Stimulated activated CD4-positive, alpha-beta T cell treated with anti-CD3 and anti-CD28 coated beads, TNF-alpha, amount 100 ng/mL, for 4 hours (primary cell): ENCODE data around the gene SPEM1.
"Not testable (repeated sequence)": the region's sequence is repeated elsewhere in the genome, so short reads cannot be mapped to it uniquely, and the experiment has no call there.

ENCODE experiments used
- DNase-seq, 3 experiments: peaks; one replicate each; pipeline ENCODE4 v3.0.0-alpha.2; 2020; ENCODE audit warnings: low read depth in 3 of 3

Gene SPEM1

GRCh38 chr17:7441266-7441665 lies 21.1 kb downstream of the SPEM1 start:
- DNase-seq, result no peak

- no peak for DNase-seq
Observed at GRCh38 chr17:7442142-7442541, 22.0 kb downstream of the SPEM1 start.

DNA sequence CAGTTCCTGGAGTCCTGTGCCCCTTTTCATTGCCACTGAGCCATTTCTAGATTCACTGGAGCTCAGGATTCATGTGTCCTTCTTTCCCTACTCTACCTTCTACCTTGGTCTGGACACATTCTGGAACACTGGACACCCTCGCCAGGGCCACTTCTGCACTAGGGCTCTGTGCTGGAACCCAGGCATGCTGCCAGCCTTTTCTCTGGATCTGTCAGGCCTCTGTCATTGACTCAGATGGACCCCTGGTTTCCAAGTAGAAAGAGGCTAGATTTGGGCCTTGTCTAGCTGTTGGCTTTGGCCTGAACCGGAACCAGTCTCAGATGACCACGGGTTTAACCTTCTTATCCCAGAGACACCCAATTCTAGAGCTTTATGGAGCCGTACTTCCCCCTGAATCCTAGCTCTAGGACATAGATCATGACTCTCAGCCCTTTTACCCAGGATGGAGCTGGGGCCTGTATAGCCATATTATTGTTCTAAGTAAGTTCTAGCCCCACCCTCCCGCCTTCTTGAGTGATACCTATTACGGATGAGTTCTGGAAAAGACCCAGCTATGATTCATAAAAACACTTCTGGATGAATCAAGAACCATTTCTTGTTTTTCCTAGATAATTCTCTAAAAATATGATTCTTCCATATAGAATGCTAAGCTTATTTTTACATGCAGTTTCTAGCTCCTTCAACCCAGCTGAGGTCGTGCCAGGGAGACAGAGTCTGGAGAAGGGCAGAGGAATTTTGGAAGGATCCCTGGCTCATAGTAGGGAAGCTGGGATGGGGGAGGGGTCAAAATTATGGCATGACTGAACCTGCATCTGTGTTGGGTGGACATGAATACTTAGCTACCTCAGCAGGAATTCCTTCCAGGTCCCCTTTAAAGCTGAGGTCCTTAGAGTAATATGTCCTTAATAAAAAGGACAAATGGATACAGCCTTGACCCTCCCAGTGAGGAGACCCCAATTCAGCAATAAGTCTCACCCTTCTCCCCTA lies 23.7 kb downstream of the SPEM1 start:
- no peak for DNase-seq

- no peak for DNase-seq
Observed at GRCh38 chr17:7444682-7445618, 24.8 kb downstream of the SPEM1 start, which contains the start of gene CHRNB1. TSS of gene CHRNB1 (plus strand) at chr17:7445061. CDS start at chr17:7445128, 67 bp downstream.

DNA sequence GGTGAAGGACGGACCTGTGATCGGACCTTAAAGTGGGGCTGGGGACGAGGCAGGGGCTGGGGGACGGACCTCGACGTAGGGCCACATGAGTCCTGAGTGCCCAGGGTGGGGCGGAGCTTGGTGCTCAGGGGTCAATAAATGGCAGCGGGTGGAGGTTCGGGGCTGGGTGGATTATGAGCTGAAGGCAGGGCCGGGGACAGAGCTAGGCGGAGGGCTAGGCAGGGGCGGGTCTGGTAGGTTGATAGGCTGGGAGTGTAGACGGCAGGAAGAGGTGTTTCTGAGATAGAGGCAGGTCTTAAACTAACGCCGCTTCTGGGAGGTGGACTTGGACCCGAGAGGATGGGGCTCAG lies 25.5 kb downstream of the SPEM1 start:
- DNase-seq, result no peak

GRCh38 chr17:7448461-7448860 lies 28.3 kb downstream of the SPEM1 start:
- no peak for DNase-seq

GRCh38 chr17:7459961-7460545 lies 39.9 kb downstream of the SPEM1 start:
- DNase-seq, result no peak

DNA sequence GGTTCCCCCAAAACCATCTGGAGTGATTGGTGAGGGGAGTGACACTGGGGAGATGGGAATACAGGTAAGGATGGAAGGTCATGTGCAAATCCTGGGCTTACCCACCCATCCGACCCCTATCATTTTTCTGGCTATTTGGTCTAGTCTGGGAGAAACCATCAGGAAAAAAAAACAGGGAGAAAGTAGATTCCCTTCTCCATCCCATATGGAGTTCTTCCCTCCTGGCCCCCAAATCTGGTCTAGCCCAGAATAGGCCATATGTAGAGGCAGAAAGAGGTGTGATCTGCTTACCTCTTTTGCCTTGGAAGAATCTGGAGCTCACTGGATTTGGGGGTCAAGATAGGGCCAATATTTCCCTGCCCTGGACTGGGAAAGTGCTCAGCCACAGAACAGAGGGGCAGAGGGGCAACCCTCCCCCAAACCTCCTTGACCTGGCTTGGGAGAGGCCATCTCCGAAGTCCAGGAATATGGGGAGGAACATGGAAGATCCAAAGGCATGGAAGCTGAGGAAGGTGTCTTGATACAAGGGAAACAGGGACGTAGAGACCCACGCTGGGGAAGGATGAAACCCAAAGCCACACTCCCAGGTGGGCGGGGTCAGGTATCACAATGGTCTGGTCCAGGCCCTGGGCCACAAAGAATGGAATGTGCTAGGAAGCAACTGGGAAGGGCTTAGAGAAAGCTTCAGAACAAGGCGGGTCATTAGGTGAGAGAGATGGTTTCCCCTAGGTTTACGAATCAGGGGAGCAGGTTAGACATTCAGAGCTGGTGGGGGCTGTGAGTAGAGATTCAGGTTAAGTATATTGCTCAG lies 40.9 kb downstream of the SPEM1 start:
- DNase-seq, result no peak

DNA sequence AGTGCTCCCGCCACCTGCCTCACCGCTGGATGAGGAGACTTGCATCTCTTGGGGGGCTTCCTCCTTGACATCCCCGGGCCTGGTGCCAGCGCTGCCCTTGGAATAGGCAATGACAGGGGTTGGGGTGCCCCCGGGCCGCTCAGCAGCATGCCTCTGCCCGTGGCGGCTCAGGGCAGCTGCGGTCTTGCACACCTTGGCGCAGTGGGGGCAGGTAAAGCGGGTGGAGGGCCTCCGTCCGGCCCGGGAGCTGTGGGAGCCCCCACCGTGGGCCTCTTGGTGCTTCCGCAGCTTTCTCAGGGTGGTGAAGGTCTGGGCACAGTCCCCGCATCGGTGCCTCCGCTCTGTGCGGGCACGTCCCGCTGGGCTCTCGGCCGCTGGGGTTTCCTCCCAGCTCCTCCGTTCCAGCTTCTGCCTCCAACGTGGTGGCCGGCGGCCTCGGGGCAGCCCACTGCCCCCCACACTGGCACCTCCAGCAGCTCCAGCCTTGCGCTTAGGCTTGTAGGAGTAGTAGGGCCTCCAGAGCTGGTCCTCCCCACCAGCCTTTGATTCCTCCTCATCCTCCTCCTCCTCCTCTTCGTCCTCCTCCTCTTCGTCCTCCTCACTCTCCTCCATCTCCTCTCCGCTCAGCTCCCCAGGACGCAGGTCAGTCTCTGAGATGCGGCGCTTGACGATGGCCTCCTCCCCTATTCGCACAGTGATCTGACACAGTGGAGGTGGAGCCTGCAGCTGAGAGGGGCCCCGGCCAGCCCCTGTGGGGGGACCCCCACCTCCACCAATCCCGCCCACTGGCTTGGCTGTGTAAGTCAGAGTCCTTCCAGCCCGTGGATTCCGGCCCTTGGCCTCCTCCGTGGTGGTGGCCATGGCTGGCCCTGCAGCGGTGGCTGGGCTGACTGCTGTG lies 42.6 kb downstream of the SPEM1 start:
- no peak for DNase-seq

DNA sequence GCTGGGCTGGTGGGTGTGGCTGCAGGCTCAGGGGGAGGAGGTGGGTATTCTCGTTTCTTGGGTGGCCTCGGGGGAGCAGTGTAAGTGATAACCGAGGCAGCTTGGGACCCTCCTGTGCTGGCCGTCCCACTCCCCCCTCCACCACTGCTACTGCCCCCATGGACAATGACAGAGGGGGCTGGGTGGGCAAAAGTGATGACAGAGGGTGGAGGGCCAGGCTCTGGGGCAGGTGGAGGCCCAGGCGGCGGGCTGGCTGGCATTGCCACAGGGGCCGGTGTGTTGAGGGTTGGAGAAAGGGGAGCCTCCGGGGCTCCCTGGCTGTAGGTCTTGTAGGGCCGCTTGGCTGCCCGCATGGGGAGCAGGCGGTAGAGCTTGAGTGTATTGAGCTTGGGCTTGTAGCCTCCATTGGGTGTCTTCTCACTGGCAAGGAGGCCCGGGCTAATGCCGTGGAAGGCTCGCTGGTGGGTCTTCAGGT lies 43.3 kb downstream of the SPEM1 start:
- DNase-seq, result no peak

DNA sequence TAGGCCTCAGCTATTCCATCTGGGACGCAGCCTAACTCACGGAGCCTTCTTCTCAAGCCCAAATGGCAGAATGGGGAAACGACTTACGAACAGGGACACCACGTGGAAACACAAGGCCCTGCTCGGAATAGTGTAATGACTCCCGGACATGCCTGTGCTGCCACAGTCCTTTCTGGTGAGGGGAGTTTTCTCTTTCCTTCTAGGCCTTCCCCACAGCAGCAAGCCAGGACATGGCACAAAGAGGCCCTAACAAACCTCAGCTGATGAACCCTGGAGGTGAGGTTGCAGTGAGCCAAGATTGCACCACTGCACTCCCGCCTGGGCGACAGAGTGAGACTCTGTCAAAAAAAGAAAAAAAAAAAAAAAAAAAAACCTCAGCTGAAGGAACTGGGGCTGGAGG lies 44.0 kb downstream of the SPEM1 start:
- DNase-seq, result no peak

DNA sequence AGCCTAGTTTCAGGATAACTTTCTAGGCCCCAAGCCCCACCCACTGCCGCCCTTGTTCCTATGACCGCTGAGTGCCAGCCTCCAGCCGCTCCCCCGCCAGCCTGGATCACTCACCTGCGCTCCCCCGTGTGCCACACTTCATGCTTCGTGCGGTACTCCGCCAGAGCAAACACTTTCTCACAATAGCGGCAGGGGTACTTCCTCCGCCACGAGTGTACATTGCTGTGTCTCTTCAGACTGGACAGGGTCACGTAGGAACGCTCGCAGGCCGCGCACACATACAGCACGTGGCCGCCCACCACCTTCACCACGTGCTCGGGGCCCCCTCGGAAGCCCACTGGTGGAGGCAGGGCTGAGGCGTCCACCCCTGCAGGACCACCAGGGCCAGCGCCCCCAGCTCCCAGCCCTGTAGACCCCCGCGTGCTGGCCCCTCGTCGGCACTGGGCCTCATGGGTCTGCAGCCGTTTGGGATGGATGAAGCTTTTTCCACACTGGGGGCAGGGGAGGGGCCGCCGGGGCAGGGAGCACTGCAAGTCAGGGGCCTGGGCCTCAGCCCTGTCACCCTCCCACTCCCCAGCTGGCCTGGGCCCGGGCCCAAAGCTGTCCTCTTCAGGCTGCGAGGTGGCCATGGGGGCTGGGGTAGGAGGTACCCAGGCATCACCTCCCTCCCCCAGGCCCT lies 45.6 kb downstream of the SPEM1 start:
- no peak for DNase-seq

DNA sequence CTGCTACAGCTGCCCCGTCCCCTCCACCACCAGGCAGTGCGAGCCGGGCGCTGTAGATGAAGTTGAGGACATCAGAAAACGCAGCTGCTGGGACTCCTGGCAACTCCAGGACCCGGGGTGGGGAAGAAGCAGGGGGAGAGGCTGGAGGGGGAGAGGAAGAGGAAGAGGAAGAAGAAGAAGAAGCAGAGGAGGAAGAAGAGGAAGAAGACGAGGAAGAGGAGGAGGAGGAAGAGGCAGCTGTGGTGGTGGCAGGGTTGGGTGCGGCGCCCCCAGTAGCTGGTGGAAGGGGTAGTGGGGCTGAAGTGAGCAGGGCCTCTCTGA lies 46.2 kb downstream of the SPEM1 start:
- no peak for DNase-seq

DNA sequence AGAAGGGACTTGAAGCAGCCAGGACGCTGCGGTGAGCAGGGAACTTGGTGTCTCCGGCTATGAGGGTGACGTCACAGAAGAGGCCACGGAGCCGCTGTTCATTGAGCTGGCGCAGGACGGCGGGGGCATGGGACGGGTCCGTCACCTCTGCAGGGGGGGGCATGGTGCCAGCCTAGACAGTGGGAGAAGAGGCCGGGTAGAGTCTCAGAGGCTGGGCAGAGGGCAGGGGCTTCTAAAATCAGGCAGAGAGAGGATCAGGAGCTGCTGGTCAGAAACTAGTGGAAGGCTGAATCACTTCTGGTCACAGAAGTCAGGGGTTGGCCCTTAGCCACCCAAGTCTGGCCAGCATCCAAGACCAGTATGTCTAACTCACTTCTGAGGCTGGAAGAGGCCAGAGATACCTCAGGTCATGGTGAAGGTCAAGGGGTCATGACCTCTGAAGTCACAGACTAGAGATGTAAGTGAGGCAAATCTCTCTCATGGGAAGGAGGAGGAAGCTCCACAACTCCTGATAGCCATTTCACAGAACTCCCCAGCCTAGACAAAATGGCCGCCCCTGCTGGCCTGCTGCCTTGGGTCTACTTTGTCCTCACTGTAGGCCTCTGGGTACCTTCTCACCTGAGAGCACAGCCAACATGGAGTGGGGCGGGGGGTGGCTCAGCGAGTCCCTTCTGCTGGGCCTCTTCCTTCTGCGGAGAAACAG lies 46.7 kb downstream of the SPEM1 start:
- no peak for DNase-seq

DNA sequence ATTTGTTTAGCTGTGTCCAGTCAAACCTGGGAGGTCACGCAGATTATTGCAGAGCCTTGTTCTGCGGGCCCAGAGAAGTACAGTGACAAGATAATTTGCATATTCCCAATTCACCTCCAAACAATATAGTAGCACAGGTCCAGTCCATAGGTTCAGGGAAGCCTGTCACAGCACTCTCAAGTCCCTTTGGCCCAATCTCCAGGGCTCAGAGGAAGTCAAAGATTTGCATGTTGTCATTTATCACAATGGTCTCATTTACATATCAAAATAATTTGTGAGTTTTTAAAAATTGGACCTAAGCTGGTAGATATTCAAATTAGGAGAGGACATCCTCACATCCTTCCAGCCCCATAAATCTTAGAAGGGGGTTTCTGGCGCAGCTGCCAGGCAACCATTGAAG lies 47.4 kb downstream of the SPEM1 start:
- no peak for DNase-seq

GRCh38 chr17:7468290-7468689 lies 48.2 kb downstream of the SPEM1 start:
- DNase-seq, result no peak

DNA sequence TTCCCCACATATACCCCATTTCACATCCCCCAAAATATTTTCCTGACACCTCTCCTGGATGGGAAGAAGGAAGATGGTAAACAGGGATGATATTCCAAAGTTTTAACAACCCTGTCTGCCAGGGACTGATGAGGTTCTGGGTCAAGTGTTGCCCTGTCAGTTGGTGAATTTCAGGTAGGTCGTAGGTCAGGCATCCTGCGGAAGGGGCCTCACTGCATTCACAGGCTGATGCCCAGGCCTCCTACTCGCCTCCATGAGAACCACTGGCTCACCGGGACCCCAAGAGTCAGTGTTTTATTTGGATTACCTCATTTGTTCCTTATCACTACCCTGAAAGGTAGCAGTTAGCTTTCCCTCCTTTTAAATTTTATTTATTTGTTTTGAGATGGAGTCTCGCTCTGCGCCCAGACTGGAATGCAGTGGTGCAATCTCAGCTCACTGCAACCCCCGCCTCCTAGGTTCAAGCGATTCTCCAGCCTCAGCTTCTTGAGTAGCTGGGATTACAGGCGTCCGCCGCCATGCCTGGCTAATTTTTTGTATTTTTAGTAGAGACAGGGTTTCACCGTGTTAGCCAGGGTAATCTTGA lies 48.8 kb downstream of the SPEM1 start:
- DNase-seq, result no peak

DNA sequence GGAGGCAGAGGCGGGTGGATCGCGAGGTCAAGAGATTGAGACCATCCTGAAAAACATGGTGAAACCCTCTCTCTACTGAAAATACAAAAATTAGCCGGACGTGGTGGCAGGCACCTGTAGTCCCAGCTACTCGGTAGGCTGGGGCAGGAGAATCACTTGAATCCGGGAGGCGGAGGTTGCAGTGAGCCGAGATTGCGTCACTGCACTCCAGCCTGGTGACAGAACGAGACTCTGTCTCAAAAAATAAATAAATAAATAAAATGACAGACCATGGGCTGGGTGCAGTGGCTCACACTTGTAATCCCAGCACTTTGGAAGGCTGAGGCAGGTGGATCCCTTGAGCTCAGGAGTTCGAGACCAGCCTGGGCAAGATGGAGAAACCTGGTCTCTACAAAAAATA lies 49.7 kb downstream of the SPEM1 start:
- not testable (repeated sequence) for DNase-seq
